Measurements from ENCODE around the gene FOXI3.

GRCh38 chr2:88400037-88400767 lies 52.3 kb downstream of the FOXI3 start:
- no peak for TF ChIP-seq CTCF (tag by site-specific recombination; IDR thresholded peaks at IDR 0.05)
- no peak for TF ChIP-seq ZNF580 (tag by site-specific recombination; IDR thresholded peaks at IDR 0.05)
- no peak for TF ChIP-seq PRDM1 (tag by site-specific recombination; IDR thresholded peaks at IDR 0.05)
- no peak for TF ChIP-seq ZNF629 (tag by site-specific recombination; IDR thresholded peaks at IDR 0.05)
- TF ChIP-seq ZNF549 (tag by site-specific recombination; IDR thresholded peaks at IDR 0.05): no peak
- no peak for TF ChIP-seq ZNF366 (tag by site-specific recombination; conservative IDR thresholded peaks at IDR 0.05)
- TF ChIP-seq ZBTB44 (tag by site-specific recombination; IDR thresholded peaks at IDR 0.05): no peak
- TF ChIP-seq ZNF138 (tag by site-specific recombination; IDR thresholded peaks at IDR 0.05; ENCODE audit: borderline replicate concordance): no peak
- no peak for TF ChIP-seq ZBTB17 (tag by site-specific recombination; IDR thresholded peaks at IDR 0.05)
- TF ChIP-seq ZNF488 (tag by site-specific recombination; IDR thresholded peaks at IDR 0.05): no peak
- no peak for TF ChIP-seq ZNF132 (tag by site-specific recombination; IDR thresholded peaks at IDR 0.05; ENCODE audit: borderline replicate concordance)
- TF ChIP-seq ZNF19 (tag by site-specific recombination; IDR thresholded peaks at IDR 0.05; ENCODE audit: low read depth): no peak
- TF ChIP-seq TRIM28 (IDR thresholded peaks at IDR 0.05; ENCODE audit: borderline replicate concordance, low read length): no peak
